BJ (cell line): Measurements from ENCODE around the gene CALD1. TPM values are rescaled to one million over a fixed set of nuclear protein-coding genes. Genes with fewer than 3 reads are reported as not detected.

ENCODE experiments used
- CTCF ChIA-PET: fragments of 350-600 bp; formaldehyde crosslinking; extraction: SDS; loops from one replicate; lab custom pipeline; 2021; ENCODE audit warnings: antibody characterized with exemption, inconsistent platforms; lab: Yijun Ruan, JAX
- POLR2A ChIA-PET: fragments of 300-600 bp; sonication (Branson Sonifier 250); formaldehyde crosslinking; extraction: SDS; loops from one replicate; lab custom pipeline; 2021; ENCODE audit warnings: antibody characterized with exemption; lab: Charles Lee
- DNase-seq: peaks from one replicate; pipeline ENCODE4 v3.0.0-alpha.2; 2011; ENCODE audit warnings: low read depth
- H3K27me3 ChIP-seq: 2 replicates; pipeline ENCODE4 v1.6.0; 2011; ENCODE audit warnings: low read length; ENCODE audit not compliant: control insufficient read depth, insufficient read depth
- H3K36me3 ChIP-seq: 2 replicates; pipeline ENCODE4 v1.5.1; 2011; ENCODE audit warnings: low read length; ENCODE audit not compliant: control insufficient read depth, insufficient read depth
- H3K4me3 ChIP-seq: 2 replicates; pipeline ENCODE4 v1.5.1; 2011; ENCODE audit warnings: low read depth, mild to moderate bottlenecking, control low read depth, low read length
- CTCF ChIP-seq: IDR thresholded peaks from 2 replicates; pipeline ENCODE4 v1.5.1; 2011; ENCODE audit warnings: low read depth, mild to moderate bottlenecking, control low read depth, inconsistent platforms, low read length, moderate library complexity; ENCODE audit not compliant: insufficient read depth
- polyA plus RNA-seq: library from polyadenylated mRNA; depleted of rRNA; stranded (reverse); fragments of >200 nt; gene quantifications from 2 replicates; pipeline ENCODE4 v1.2.3, GENCODE V29; 2011

Gene CALD1
- polyA plus RNA-seq, 1 experiment: 1,629 TPM

GRCh38 chr7:134767520-134768168 is 11.8 kb upstream of the CALD1 start:
- no peak for TF ChIP-seq CTCF
- ChIA-PET POLR2A (interaction anchor here (0.7 to 1.6 kb wide), 2 partner anchors 12 to 13 kb away, joined by 3 to 9 read pairs; partner anchors contain the start of gene CALD1), CTCF (interaction anchor here (0.7 to 2.7 kb wide), 9 partner anchors 9 to 78 kb away, joined by 3 to 9 read pairs (median 4); no protein-coding TSS in a partner anchor)
- H3K4me3 ChIP-seq: no peak overlapping the region
- no peak for DNase-seq
- no peaks in the 10 kb centered on the region for H3K36me3 ChIP-seq
- H3K27me3 ChIP-seq: no peaks in the 10 kb centered on the region

DNA sequence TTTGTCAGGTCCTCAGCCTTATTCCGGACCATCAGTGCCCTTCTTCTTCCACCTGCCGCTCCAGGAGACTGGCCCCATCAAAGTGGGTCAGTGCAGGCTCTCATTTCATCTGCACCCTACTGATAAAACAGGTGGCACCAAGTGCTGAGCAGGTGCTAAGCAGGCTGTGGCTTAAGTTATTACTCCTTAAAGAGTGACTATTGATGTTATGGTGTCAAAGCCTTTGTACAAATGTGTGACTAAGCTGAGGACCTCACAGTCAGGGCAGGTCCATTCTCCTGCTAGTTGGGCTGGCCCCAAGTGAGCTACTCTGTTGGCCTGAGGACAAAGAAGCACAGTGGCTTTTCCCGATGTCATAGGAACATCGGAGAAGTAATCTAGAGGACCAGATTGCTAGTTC is 11.2 kb upstream of the CALD1 start:
- no peaks in the 10 kb centered on the region for H3K27me3 ChIP-seq
- H3K36me3 ChIP-seq: no peaks in the 10 kb centered on the region
- no peak overlapping the region for H3K4me3 ChIP-seq
- ChIA-PET CTCF (interaction anchor here (1.0 to 2.7 kb wide), 5 partner anchors 9 to 78 kb away, joined by 3 to 9 read pairs (median 6); no protein-coding TSS in a partner anchor), POLR2A (interaction anchor here (0.9 to 1.6 kb wide), 2 partner anchors 11 to 25 kb away, joined by 3 to 9 read pairs; partner anchors contain the start of gene CALD1)
- no peak for TF ChIP-seq CTCF
- DNase-seq: no peak

DNA sequence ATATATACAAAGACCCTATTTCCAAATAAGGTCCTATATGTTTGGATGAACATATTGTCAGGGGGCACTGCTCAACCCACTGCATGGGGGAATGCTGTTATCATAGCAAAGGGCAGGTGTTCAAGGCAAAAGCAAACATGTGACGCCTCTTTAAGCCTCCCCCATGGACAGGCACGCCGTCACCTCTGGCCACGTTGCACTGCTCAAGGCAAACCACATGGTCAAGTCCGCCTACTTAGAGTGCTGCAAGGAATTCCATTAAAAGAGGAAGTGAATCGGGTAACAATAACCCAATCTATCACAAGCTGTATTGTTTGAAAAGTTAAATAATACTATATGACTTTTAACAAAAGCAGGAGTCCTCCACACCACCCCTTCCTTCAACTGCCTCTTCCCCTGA is 8.8 kb upstream of the CALD1 start:
- TF ChIP-seq CTCF: no peak
- H3K4me3 ChIP-seq: no peak overlapping the region
- ChIA-PET POLR2A (no interaction called here), CTCF (interaction anchor here (1.5 kb wide), 2 partner anchors 46 to 81 kb away, joined by 4 to 6 read pairs; no protein-coding TSS in a partner anchor)
- no peaks in the 10 kb centered on the region for H3K36me3 ChIP-seq
- no peak for DNase-seq
- H3K27me3 ChIP-seq: no peaks in the 10 kb centered on the region

DNA sequence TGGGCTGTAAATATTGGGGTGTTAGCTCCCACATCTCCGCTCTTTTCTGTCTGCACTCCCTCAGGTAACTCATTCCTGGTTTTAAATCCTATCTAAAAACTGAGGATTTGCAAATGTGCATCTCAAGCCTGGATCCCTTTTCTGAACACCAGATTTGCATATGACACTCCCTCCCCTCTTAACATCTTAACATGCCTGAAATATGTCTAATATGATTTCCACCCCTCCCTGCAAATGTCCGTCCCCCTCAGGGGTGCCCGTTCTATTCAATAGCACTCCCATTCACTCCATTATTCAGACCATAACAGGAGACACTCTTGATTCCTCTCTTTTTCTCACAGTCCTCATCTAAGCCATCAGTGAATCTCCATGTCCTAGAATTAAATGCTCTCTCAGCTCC is 8.3 kb upstream of the CALD1 start:
- no peak for TF ChIP-seq CTCF
- no peaks in the 10 kb centered on the region for H3K27me3 ChIP-seq
- no peaks in the 10 kb centered on the region for H3K36me3 ChIP-seq
- no peak for DNase-seq
- CTCF ChIA-PET: interaction anchor here (1.5 kb wide), 2 partner anchors 46 to 81 kb away, joined by 4 to 6 read pairs; no protein-coding TSS in a partner anchor
- H3K4me3 ChIP-seq: no peak overlapping the region
- POLR2A ChIA-PET: no interaction called here

- ChIA-PET CTCF (interaction anchor here (1.5 kb wide), 1 partner anchor 82 kb away, joined by 6 read pairs; no protein-coding TSS in a partner anchor), POLR2A (no interaction called here)
- no peak overlapping the region for H3K4me3 ChIP-seq
- no peak for DNase-seq
- H3K27me3 ChIP-seq: no peaks in the 10 kb centered on the region
- no peaks in the 10 kb centered on the region for H3K36me3 ChIP-seq
- TF ChIP-seq CTCF: no peak
Observed at GRCh38 chr7:134771889-134772288, 7.5 kb upstream of the CALD1 start.
